ENCODE data around the gene DUSP22.

Gene DUSP22

GRCh38 chr6:380234-381218 is 88.2 kb downstream of the DUSP22 start:
- DNase-seq (no peak), ATAC-seq (no peak)

GRCh38 chr6:381742-382461 is 89.6 kb downstream of the DUSP22 start:
- DNase-seq, result no peak
- ATAC-seq, result no peak

- ATAC-seq, result no peak
- no peak for DNase-seq
Measured at GRCh38 chr6:382883-383810, 90.9 kb downstream of the DUSP22 start.

- ATAC-seq (no peak), DNase-seq (no peak)
Measured at GRCh38 chr6:383856-384255, 91.6 kb downstream of the DUSP22 start.

GRCh38 chr6:384898-385297 is 92.6 kb downstream of the DUSP22 start:
- ATAC-seq, result no peak
- DNase-seq, result no peak

GRCh38 chr6:385614-386013 is 93.3 kb downstream of the DUSP22 start:
- ATAC-seq, result no peak
- DNase-seq, result no peak

- no peak for ATAC-seq
- no peak for DNase-seq
Measured at GRCh38 chr6:386688-387266, 94.5 kb downstream of the DUSP22 start.

- no peak for DNase-seq
Measured at GRCh38 chr6:387293-387741, 95.0 kb downstream of the DUSP22 start.

GRCh38 chr6:388202-388903 is 96.1 kb downstream of the DUSP22 start:
- no peak for DNase-seq
- no peak for ATAC-seq

More at GRCh38 chr6:387293-387741, 95.0 kb downstream of the DUSP22 start:
- ATAC-seq, result no peak

- ATAC-seq, result no peak
Measured at GRCh38 chr6:389143-389542, 96.9 kb downstream of the DUSP22 start.

GRCh38 chr6:389622-390021 is 97.3 kb downstream of the DUSP22 start:
- DNase-seq (no peak), ATAC-seq (peak; percentile 53)

More at GRCh38 chr6:389143-389542, 96.9 kb downstream of the DUSP22 start:
- no peak for DNase-seq

GRCh38 chr6:390914-391558 is 98.7 kb downstream of the DUSP22 start:
- DNase-seq (peak; percentile 70), ATAC-seq (peak; percentile 16)

- peak; percentile 60 for ATAC-seq
Measured at GRCh38 chr6:391559-392440, 99.5 kb downstream of the DUSP22 start, which contains the start of gene IRF4. Gene IRF4, plus strand, starts transcription at chr6:391752. Its CDS starts 1,401 bp downstream, at chr6:393153.

GRCh38 chr6:392441-393390 is 100.4 kb downstream of the DUSP22 start:
- DNase-seq, result no peak
- ATAC-seq, result no peak

More at GRCh38 chr6:391559-392440, 99.5 kb downstream of the DUSP22 start, which contains the start of gene IRF4:
- peak; percentile 81 for DNase-seq

GRCh38 chr6:393391-394221 is 101.3 kb downstream of the DUSP22 start:
- DNase-seq (peak; percentile 58), ATAC-seq (peak; percentile 14)

- DNase-seq, result no peak
- no peak for ATAC-seq
Measured at GRCh38 chr6:394641-395289, 102.5 kb downstream of the DUSP22 start.
